HEK293 (cell line): ENCODE results near the gene GOLGA8S.
"Not testable (repeated sequence)": the region's sequence is repeated elsewhere in the genome, so short reads cannot be mapped to it uniquely, and the experiment has no call there.

Source experiments
- CTCF ChIA-PET: fragments of 350-600 bp; formaldehyde crosslinking; extraction: SDS; loops from one replicate; lab custom pipeline; 2021; ENCODE audit warnings: antibody characterized with exemption; lab: Yijun Ruan, JAX
- POLR2A ChIA-PET: fragments of 300-600 bp; formaldehyde crosslinking; extraction: SDS; loops from one replicate; lab custom pipeline; 2020; ENCODE audit warnings: antibody characterized with exemption, inconsistent platforms; lab: Yijun Ruan, JAX
- H3K27ac ChIP-seq: fragments of 200-500 bp; sonication (Bioruptor generic); 2 replicates; pipeline ENCODE4 v1.5.1; 2014; ENCODE audit warnings: low read depth, low read length, control low read depth, inconsistent platforms; ENCODE audit errors: extremely low read depth
- H3K36me3 ChIP-seq, 2 experiments: fragments of 200-500 bp in 1 of 2; sonication (Bioruptor generic) in 1 of 2; 1 replicate in 1 of 2; 2 replicates in 1 of 2; pipeline ENCODE4 v1.5.1; 2014 to 2017; ENCODE audit warnings: inconsistent platforms in 2 of 2, low read length in 2 of 2; ENCODE audit not compliant: control insufficient read depth in 2 of 2, insufficient read depth in 1 of 2
- H3K4me1 ChIP-seq: fragments of 200-500 bp; sonication (Bioruptor generic); 2 replicates; pipeline ENCODE4 v1.5.1; 2014; ENCODE audit warnings: mild to moderate bottlenecking, low read length, inconsistent platforms; ENCODE audit not compliant: control insufficient read depth, insufficient read depth
- H3K4me3 ChIP-seq: 2 replicates; pipeline ENCODE4 v1.5.1; 2011; ENCODE audit warnings: low read depth, mild to moderate bottlenecking, control low read depth, low read length, moderate library complexity
- H3K9me3 ChIP-seq: fragments of 200-500 bp; sonication (Bioruptor generic); 2 replicates; pipeline ENCODE4 v1.5.1; 2014; ENCODE audit warnings: low read depth, low read length, inconsistent platforms; ENCODE audit not compliant: control insufficient read depth, insufficient read depth
- GLI2 ChIP-seq: fragments of 450-650 bp; formaldehyde crosslinking; IDR thresholded peaks from 2 replicates; pipeline ENCODE4; 2017; ENCODE audit warnings: missing biosample characterization, missing genetic modification characterization, low read depth, borderline replicate concordance
- REPIN1 ChIP-seq: fragments of 450-650 bp; formaldehyde crosslinking; IDR thresholded peaks from 2 replicates; pipeline ENCODE4 v1.5.1; 2017; ENCODE audit warnings: missing biosample characterization, missing genetic modification characterization, low read depth
- WT1 ChIP-seq: fragments of 450-650 bp; formaldehyde crosslinking; IDR thresholded peaks from 2 replicates; pipeline ENCODE4 v1.5.1; 2016; ENCODE audit warnings: missing biosample characterization, missing genetic modification characterization
- ZFP3 ChIP-seq: fragments of 450-650 bp; formaldehyde crosslinking; IDR thresholded peaks from 2 replicates; pipeline ENCODE4 v1.5.1; 2016; ENCODE audit warnings: low read depth, missing biosample characterization, missing genetic modification characterization
- ZIC2 ChIP-seq: fragments of 450-650 bp; formaldehyde crosslinking; IDR thresholded peaks from 2 replicates; pipeline ENCODE4 v1.5.1; 2016; ENCODE audit warnings: missing biosample characterization, missing genetic modification characterization
- ZNF473 ChIP-seq: fragments of 450-650 bp; formaldehyde crosslinking; IDR thresholded peaks from 2 replicates; pipeline ENCODE4 v1.5.1; 2017; ENCODE audit warnings: missing biosample characterization, missing genetic modification characterization
- ZNF510 ChIP-seq: fragments of 450-650 bp; formaldehyde crosslinking; IDR thresholded peaks from 2 replicates; pipeline ENCODE4 v1.5.1; 2018; ENCODE audit warnings: mild to moderate bottlenecking, missing genetic modification characterization, missing biosample characterization; ENCODE audit not compliant: insufficient replicate concordance
- ZNF707 ChIP-seq: fragments of 450-650 bp; formaldehyde crosslinking; IDR thresholded peaks from 2 replicates; pipeline ENCODE4 v1.5.1; 2016; ENCODE audit warnings: missing biosample characterization, missing genetic modification characterization
- ZNF776 ChIP-seq: fragments of 450-650 bp; formaldehyde crosslinking; IDR thresholded peaks from 2 replicates; pipeline ENCODE4 v1.5.0; 2017; ENCODE audit warnings: missing biosample characterization, missing genetic modification characterization, borderline replicate concordance
- ZNF837 ChIP-seq: fragments of 450-650 bp; formaldehyde crosslinking; IDR thresholded peaks from 2 replicates; pipeline ENCODE4 v1.5.1; 2016; ENCODE audit warnings: missing biosample characterization, missing genetic modification characterization
- TF ChIP-seq, protein P1 (sequence below): fragments of 450-650 bp; formaldehyde crosslinking; IDR thresholded peaks from 2 replicates; pipeline ENCODE4 v1.5.1; 2016; ENCODE audit warnings: missing biosample characterization, missing genetic modification characterization, borderline replicate concordance
- TF ChIP-seq, protein P2 (sequence below): fragments of 450-650 bp; IDR thresholded peaks from 2 replicates; pipeline ENCODE4 v1.5.1; 2018; ENCODE audit warnings: missing biosample characterization, mild to moderate bottlenecking, missing genetic modification characterization
- TF ChIP-seq, protein P3 (sequence below): fragments of 450-650 bp; formaldehyde crosslinking; IDR thresholded peaks from 2 replicates; pipeline ENCODE4 v1.5.1; 2016; ENCODE audit warnings: missing biosample characterization, missing genetic modification characterization
- TF ChIP-seq, protein P4 (sequence below): fragments of 450-650 bp; formaldehyde crosslinking; IDR thresholded peaks from 2 replicates; pipeline ENCODE4 v1.5.1; 2016; ENCODE audit warnings: missing biosample characterization, missing genetic modification characterization
- TF ChIP-seq, protein P5 (sequence below): fragments of 450-650 bp; formaldehyde crosslinking; IDR thresholded peaks from 2 replicates; pipeline ENCODE4 v1.5.1; 2016; ENCODE audit warnings: missing biosample characterization, missing genetic modification characterization, low read depth
- TF ChIP-seq, protein P6 (sequence below): fragments of 450-650 bp; formaldehyde crosslinking; IDR thresholded peaks from 2 replicates; pipeline ENCODE4 v1.5.1; 2016; ENCODE audit warnings: missing biosample characterization, missing genetic modification characterization

GOLGA8S gene

DNA sequence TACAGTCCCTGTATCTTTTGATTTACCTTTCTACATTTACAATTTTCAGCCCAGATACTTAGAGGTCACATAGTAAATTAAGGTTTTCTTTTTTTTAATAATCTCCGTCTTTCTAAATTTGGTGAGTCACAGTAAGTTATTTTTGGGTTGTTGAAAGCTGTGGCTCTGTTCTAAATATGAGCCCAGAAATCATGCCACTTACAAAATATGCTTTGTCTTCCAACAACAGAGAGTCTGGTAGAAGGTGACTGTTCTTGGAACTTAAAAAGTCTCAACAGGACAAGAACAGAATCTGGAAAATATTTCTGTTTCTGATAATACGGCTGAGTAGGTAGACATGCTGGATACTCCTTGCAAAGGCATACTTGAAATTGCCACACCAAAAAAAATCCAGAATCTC lies 16.0 kb downstream of the GOLGA8S start:
- H3K4me1 ChIP-seq, result no peaks in the 10 kb centered on the region
- TF ChIP-seq GLI2 (tag by site-specific recombination) (no peak), ZNF776 (tag by site-specific recombination) (no peak), ZIC2 (no peak), ZNF707 (tag by site-specific recombination) (no peak), ZNF473 (tag by site-specific recombination) (no peak)
- TF ChIP-seq, protein P1, sequence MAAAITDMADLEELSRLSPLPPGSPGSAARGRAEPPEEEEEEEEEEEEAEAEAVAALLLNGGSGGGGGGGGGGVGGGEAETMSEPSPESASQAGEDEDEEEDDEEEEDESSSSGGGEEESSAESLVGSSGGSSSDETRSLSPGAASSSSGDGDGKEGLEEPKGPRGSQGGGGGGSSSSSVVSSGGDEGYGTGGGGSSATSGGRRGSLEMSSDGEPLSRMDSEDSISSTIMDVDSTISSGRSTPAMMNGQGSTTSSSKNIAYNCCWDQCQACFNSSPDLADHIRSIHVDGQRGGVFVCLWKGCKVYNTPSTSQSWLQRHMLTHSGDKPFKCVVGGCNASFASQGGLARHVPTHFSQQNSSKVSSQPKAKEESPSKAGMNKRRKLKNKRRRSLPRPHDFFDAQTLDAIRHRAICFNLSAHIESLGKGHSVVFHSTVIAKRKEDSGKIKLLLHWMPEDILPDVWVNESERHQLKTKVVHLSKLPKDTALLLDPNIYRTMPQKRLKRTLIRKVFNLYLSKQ (tag by site-specific recombination), result no peak
- TF ChIP-seq, protein P2, sequence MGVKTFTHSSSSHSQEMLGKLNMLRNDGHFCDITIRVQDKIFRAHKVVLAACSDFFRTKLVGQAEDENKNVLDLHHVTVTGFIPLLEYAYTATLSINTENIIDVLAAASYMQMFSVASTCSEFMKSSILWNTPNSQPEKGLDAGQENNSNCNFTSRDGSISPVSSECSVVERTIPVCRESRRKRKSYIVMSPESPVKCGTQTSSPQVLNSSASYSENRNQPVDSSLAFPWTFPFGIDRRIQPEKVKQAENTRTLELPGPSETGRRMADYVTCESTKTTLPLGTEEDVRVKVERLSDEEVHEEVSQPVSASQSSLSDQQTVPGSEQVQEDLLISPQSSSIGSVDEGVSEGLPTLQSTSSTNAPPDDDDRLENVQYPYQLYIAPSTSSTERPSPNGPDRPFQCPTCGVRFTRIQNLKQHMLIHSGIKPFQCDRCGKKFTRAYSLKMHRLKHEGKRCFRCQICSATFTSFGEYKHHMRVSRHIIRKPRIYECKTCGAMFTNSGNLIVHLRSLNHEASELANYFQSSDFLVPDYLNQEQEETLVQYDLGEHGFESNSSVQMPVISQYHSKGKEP (tag by site-specific recombination), result no peak
- H3K4me3 ChIP-seq, result no peak overlapping the region
- ChIA-PET POLR2A (no interaction called here), CTCF (no interaction called here)
- no peaks in the 10 kb centered on the region for H3K36me3 ChIP-seq
- no peaks in the 10 kb centered on the region for H3K9me3 ChIP-seq
- H3K27ac ChIP-seq, result no peak overlapping the region

DNA sequence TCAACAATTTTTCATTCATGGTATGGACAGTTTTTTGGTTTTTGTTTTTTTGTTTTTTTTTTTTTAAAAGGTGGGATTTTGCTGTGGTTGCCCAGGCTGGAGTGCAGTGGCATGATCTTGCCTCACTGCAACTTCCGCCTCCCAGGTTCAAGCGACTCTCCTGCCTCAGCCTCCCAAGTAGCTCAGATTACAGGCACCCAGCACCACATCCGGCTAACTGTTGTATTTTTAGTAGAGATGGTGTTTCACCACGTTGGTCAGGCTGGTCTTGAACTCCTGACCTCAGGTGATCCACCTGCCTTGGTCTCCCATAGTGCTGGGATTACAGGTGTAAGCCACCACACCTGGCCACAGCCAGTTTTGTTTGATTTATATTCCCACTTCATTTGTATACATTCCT lies 16.6 kb downstream of the GOLGA8S start:
- CTCF ChIA-PET, H3K36me3 ChIP-seq, POLR2A ChIA-PET, H3K27ac ChIP-seq, H3K9me3 ChIP-seq, H3K4me3 ChIP-seq, H3K4me1 ChIP-seq: not testable (repeated sequence)

DNA sequence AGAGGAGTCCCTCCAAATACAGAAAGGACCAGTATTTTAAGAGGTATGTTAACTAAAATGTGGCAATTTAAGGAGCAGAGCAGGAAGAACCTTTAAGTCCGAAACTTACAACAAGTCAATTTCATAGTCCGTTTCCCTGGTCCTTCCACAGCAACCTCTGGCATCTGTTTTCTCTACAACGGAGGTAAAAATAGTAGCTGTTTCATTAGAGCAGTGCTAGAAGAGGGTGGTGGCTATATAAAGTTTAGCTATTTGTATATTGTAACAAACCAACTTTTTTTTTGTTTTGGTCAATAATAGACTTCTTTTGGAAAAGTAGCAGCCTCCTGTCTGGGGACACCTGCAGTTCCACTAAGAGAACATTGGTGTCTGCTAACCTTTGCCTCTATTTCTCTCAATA lies 17.3 kb downstream of the GOLGA8S start:
- H3K9me3 ChIP-seq, H3K4me3 ChIP-seq, H3K27ac ChIP-seq, H3K4me1 ChIP-seq, CTCF ChIA-PET, H3K36me3 ChIP-seq, POLR2A ChIA-PET: not testable (repeated sequence)

DNA sequence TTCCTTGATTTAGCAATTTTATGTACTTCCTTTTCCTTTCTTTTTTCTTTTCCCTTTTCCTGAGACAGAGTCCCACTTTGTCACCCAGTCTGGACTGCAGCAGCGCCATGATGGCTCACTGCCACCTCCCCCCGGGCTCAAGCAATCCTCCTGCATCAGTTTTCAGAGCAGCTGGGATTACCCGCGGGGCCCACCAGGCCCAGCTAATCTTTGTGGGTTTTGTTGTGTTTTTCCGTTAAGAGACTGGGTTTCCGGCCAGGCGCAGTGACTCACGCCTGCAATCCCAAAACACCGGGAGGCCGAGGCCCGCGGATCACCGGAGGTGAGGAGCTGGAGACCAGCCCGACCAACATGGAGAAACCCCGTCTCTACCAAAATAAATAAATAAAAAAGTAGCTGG lies 17.7 kb downstream of the GOLGA8S start:
- no peak overlapping the region for H3K4me3 ChIP-seq
- H3K36me3 ChIP-seq, result no peaks in the 10 kb centered on the region
- POLR2A ChIA-PET, result no interaction called here
- H3K27ac ChIP-seq, result no peak overlapping the region
- CTCF ChIA-PET, result no interaction called here
- no peaks in the 10 kb centered on the region for H3K9me3 ChIP-seq
- H3K4me1 ChIP-seq, result no peaks in the 10 kb centered on the region
- TF ChIP-seq, protein P3, sequence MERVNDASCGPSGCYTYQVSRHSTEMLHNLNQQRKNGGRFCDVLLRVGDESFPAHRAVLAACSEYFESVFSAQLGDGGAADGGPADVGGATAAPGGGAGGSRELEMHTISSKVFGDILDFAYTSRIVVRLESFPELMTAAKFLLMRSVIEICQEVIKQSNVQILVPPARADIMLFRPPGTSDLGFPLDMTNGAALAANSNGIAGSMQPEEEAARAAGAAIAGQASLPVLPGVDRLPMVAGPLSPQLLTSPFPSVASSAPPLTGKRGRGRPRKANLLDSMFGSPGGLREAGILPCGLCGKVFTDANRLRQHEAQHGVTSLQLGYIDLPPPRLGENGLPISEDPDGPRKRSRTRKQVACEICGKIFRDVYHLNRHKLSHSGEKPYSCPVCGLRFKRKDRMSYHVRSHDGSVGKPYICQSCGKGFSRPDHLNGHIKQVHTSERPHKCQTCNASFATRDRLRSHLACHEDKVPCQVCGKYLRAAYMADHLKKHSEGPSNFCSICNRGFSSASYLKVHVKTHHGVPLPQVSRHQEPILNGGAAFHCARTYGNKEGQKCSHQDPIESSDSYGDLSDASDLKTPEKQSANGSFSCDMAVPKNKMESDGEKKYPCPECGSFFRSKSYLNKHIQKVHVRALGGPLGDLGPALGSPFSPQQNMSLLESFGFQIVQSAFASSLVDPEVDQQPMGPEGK, result no peak
- TF ChIP-seq, protein P4, sequence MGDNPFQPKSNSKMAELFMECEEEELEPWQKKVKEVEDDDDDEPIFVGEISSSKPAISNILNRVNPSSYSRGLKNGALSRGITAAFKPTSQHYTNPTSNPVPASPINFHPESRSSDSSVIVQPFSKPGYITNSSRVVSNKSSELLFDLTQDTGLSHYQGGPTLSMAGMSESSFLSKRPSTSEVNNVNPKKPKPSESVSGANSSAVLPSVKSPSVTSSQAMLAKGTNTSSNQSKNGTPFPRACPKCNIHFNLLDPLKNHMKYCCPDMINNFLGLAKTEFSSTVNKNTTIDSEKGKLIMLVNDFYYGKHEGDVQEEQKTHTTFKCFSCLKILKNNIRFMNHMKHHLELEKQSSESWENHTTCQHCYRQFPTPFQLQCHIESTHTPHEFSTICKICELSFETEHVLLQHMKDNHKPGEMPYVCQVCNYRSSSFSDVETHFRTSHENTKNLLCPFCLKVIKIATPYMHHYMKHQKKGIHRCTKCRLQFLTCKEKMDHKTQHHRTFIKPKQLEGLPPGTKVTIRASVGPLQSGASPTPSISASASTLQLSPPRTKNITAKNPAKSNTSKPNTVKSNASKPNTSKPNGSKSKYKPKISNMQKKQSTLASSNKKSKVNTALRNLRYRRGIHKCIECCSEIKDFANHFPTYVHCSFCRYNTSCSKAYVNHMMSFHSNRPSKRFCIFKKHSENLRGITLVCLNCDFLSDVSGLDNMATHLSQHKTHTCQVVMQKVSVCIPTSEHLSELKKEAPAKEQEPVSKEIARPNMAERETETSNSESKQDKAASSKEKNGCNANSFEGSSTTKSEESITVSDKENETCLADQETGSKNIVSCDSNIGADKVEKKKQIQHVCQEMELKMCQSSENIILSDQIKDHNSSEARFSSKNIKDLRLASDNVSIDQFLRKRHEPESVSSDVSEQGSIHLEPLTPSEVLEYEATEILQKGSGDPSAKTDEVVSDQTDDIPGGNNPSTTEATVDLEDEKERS (tag by site-specific recombination), result no peak
- TF ChIP-seq WT1 (tag by site-specific recombination), result no peak
- TF ChIP-seq REPIN1, result no peak
- TF ChIP-seq, protein P5, sequence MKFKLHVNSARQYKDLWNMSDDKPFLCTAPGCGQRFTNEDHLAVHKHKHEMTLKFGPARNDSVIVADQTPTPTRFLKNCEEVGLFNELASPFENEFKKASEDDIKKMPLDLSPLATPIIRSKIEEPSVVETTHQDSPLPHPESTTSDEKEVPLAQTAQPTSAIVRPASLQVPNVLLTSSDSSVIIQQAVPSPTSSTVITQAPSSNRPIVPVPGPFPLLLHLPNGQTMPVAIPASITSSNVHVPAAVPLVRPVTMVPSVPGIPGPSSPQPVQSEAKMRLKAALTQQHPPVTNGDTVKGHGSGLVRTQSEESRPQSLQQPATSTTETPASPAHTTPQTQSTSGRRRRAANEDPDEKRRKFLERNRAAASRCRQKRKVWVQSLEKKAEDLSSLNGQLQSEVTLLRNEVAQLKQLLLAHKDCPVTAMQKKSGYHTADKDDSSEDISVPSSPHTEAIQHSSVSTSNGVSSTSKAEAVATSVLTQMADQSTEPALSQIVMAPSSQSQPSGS, result no peak
- no peak for TF ChIP-seq ZNF837 (tag by site-specific recombination)
- no peak for TF ChIP-seq ZFP3 (tag by site-specific recombination)
- TF ChIP-seq, protein P6, sequence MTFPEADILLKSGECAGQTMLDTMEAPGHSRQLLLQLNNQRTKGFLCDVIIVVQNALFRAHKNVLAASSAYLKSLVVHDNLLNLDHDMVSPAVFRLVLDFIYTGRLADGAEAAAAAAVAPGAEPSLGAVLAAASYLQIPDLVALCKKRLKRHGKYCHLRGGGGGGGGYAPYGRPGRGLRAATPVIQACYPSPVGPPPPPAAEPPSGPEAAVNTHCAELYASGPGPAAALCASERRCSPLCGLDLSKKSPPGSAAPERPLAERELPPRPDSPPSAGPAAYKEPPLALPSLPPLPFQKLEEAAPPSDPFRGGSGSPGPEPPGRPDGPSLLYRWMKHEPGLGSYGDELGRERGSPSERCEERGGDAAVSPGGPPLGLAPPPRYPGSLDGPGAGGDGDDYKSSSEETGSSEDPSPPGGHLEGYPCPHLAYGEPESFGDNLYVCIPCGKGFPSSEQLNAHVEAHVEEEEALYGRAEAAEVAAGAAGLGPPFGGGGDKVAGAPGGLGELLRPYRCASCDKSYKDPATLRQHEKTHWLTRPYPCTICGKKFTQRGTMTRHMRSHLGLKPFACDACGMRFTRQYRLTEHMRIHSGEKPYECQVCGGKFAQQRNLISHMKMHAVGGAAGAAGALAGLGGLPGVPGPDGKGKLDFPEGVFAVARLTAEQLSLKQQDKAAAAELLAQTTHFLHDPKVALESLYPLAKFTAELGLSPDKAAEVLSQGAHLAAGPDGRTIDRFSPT (tag by site-specific recombination), result no peak
- no peak for TF ChIP-seq ZNF510
